GM21825 (cell line): ENCODE measurements around the gene TMEM108.
"Not testable (repeated sequence)": the region's sequence is repeated elsewhere in the genome, so short reads cannot be mapped to it uniquely, and the experiment has no call there.

Experiments
- ATAC-seq: cut with Tn5 transposase; IDR thresholded peaks from one replicate; pipeline ENCODE4 v1.9.1; 2021; ENCODE audit warnings: mild to moderate bottlenecking, moderate library complexity; ENCODE audit not compliant: unreplicated experiment

The TMEM108 gene

GRCh38 chr3:133038089-133038730, at the start of gene TMEM108:
Gene TMEM108, plus strand, starts transcription at chr3:133038391.
- no peak for ATAC-seq

- ATAC-seq, result no peak
Measured at GRCh38 chr3:132995971-132996370, 42.2 kb upstream of the TMEM108 start.

GRCh38 chr3:132997404-132998185, 40.6 kb upstream of the TMEM108 start:
- ATAC-seq, result no peak

GRCh38 chr3:133005032-133005431, 33.2 kb upstream of the TMEM108 start:
- ATAC-seq, result not testable (repeated sequence)

- ATAC-seq, result no peak
Measured at GRCh38 chr3:133007601-133008000, 30.6 kb upstream of the TMEM108 start.

- ATAC-seq, result no peak
Measured at GRCh38 chr3:133014325-133014724, 23.9 kb upstream of the TMEM108 start.

GRCh38 chr3:133015573-133015972, 22.6 kb upstream of the TMEM108 start:
- ATAC-seq, result not testable (repeated sequence)

- ATAC-seq, result no peak
Measured at GRCh38 chr3:133016838-133017309, 21.3 kb upstream of the TMEM108 start.

- ATAC-seq, result no peak
Measured at GRCh38 chr3:133018921-133019320, 19.3 kb upstream of the TMEM108 start.

- ATAC-seq, result no peak
Measured at GRCh38 chr3:133021206-133021605, 17.0 kb upstream of the TMEM108 start.

GRCh38 chr3:133023362-133023761, 14.8 kb upstream of the TMEM108 start:
- no peak for ATAC-seq

GRCh38 chr3:133025546-133025945, 12.6 kb upstream of the TMEM108 start:
- ATAC-seq, result no peak

- no peak for ATAC-seq
Measured at GRCh38 chr3:133032301-133032700, 5.9 kb upstream of the TMEM108 start.

- no peak for ATAC-seq
Measured at GRCh38 chr3:133037436-133037835, 755 bp upstream of the TMEM108 start.

- no peak for ATAC-seq
Measured at GRCh38 chr3:133038731-133039375, 662 bp downstream of the TMEM108 start.

GRCh38 chr3:133040696-133041523, 2.7 kb downstream of the TMEM108 start:
- ATAC-seq, result no peak

GRCh38 chr3:133041524-133041829, 3.3 kb downstream of the TMEM108 start:
- no peak for ATAC-seq

- ATAC-seq, result no peak
Measured at GRCh38 chr3:133042778-133043177, 4.6 kb downstream of the TMEM108 start.

- ATAC-seq, result no peak
Measured at GRCh38 chr3:133047980-133048379, 9.8 kb downstream of the TMEM108 start.

- no peak for ATAC-seq
Measured at GRCh38 chr3:133049491-133049890, 11.3 kb downstream of the TMEM108 start.

GRCh38 chr3:133050891-133051290, 12.7 kb downstream of the TMEM108 start:
- ATAC-seq, result no peak
